Urinary bladder (tissue), 4 donors: ENCODE results near the gene KCNMA1. TPM values are rescaled to one million over a fixed set of nuclear protein-coding genes. Genes with fewer than 3 reads are reported as not detected.

Experiments used
- DNase-seq: peaks from one replicate; pipeline ENCODE4 v3.0.0-alpha.2; 2015; ENCODE audit errors: extremely low spot score
- H3K27ac ChIP-seq: one replicate; pipeline ENCODE4 v1.5.1; 2013; ENCODE audit warnings: low read depth, mild to moderate bottlenecking, moderate library complexity
- H3K36me3 ChIP-seq: one replicate; pipeline ENCODE4 v1.6.1; 2013; ENCODE audit warnings: mild to moderate bottlenecking, moderate library complexity; ENCODE audit not compliant: insufficient read depth
- H3K4me1 ChIP-seq: one replicate; pipeline ENCODE4 v1.6.1; 2013; ENCODE audit warnings: mild to moderate bottlenecking, moderate library complexity; ENCODE audit not compliant: insufficient read depth
- H3K4me3 ChIP-seq: one replicate; pipeline ENCODE4 v1.5.1; 2013; ENCODE audit warnings: low read depth, low read length
- WGBS: extraction: QIAGEN DNeasy Blood & Tissue Kit; methylation state at CpG from one replicate; pipeline ENCODE4 v1.1.7; 2013; 5-methylcytosine and 5-hydroxymethylcytosine counted together
- polyA plus RNA-seq: library from polyadenylated mRNA; stranded (reverse); fragments of 200-250 nt; gene quantifications from one replicate; pipeline ENCODE4 v1.2.3, GENCODE V29; 2013
- total RNA-seq: library from RNA; depleted of rRNA; stranded (reverse); fragments of >200 nt; gene quantifications from one replicate; pipeline ENCODE4 v1.2.3, GENCODE V29; 2014
- donor health status: healthy with polysubstance abuse.
- donor health status: healthy.

The KCNMA1 gene
- total and polyA plus RNA-seq, 2 donors, result 105 to 107 TPM

DNA sequence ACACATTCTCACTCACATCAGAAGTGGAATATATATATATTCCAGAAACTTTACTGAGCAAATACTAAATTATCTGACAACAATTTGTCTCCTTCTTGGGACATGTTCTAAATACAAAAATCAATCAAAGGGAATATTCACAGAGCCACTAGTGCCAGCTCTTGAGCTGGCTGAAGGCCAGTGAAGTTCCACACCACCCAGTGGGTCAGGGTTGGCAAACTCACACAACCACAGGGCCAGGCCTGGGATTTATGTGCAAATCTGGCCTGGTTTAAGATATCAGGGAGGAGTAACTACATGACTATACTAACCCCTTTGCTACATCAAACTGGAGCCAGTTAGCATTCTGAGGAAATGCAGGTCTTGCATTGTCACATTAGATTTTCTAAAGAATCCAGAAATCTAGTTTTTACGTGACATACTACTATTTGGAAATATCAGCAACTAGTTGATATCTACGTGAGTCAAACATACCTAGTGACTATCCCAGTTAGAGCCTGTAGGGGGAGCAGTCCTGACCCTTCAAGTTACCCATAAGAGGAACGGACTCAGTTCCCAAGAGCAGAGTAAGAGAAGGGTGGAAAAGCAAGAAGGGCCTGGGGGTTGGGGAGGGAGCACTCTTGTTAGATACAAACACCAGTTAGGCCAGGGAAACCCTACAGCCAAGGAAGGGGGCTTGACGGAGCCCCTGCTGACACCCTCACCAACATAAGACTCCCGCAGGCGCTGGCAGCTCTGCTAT, 600.4 kb downstream of the KCNMA1 start:
- no peak for DNase-seq
- Histone ChIP-seq H3K4me1 (no peaks in the 10 kb centered on the region), H3K4me3 (no peak overlapping the region), H3K27ac (no peak overlapping the region), H3K36me3 (no peaks in the 10 kb centered on the region)
- 81% methylated on average over 6 of the region's 6 CpGs for WGBS

DNA sequence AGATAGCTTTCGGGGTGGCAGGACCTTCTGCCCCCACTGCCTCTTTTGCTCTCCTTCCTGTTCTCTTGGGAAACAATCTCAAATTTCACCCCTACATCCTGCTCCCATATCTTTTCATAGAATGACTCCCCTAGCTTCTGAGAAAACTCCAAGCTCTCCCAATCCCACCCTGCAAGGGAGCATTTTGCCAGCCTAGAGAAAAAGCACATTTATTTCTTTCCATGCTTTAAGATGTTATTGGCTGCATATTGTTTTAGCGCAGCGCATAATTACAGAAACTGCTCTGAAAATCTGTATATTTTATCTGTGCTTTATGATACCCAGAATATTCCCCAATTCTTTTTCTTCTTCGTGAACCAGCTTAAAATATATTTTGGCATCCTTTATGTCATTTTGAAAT, 601.3 kb downstream of the KCNMA1 start:
- H3K4me1 ChIP-seq, result no peaks in the 10 kb centered on the region
- no peaks in the 10 kb centered on the region for H3K36me3 ChIP-seq
- WGBS, result 94% methylated on average over 4 of the region's 4 CpGs
- no peak overlapping the region for H3K4me3 ChIP-seq
- DNase-seq, result no peak
- H3K27ac ChIP-seq, result no peak overlapping the region

- WGBS, result 81% methylated on average over 4 of the region's 4 CpGs
- Histone ChIP-seq H3K27ac (no peak overlapping the region), H3K4me3 (no peak overlapping the region), H3K4me1 (no peaks in the 10 kb centered on the region), H3K36me3 (no peaks in the 10 kb centered on the region)
- no peak for DNase-seq
These were observed 602.8 kb downstream of the KCNMA1 start for GRCh38 chr10:77034795-77035194.

GRCh38 chr10:77034240-77034639, 603.4 kb downstream of the KCNMA1 start:
- no peak overlapping the region for H3K27ac ChIP-seq
- H3K4me3 ChIP-seq, result no peak overlapping the region
- WGBS, result 68% methylated on average over 4 of the region's 4 CpGs
- no peak for DNase-seq
- no peaks in the 10 kb centered on the region for H3K36me3 ChIP-seq
- H3K4me1 ChIP-seq, result no peaks in the 10 kb centered on the region

GRCh38 chr10:77032188-77032570, 605.4 kb downstream of the KCNMA1 start:
- H3K27ac ChIP-seq, result no peak overlapping the region
- no peaks in the 10 kb centered on the region for H3K36me3 ChIP-seq
- DNase-seq, result no peak
- no peak overlapping the region for H3K4me3 ChIP-seq
- no peaks in the 10 kb centered on the region for H3K4me1 ChIP-seq
- 80% methylated on average over 1 of the region's 1 CpG for WGBS

GRCh38 chr10:77031531-77032187, 605.9 kb downstream of the KCNMA1 start:
- no peak overlapping the region for H3K4me3 ChIP-seq
- H3K27ac ChIP-seq, result no peak overlapping the region
- H3K36me3 ChIP-seq, result no peaks in the 10 kb centered on the region
- no peaks in the 10 kb centered on the region for H3K4me1 ChIP-seq
- no peak for DNase-seq
- WGBS, result 67% methylated on average over 1 of the region's 1 CpG

GRCh38 chr10:77030974-77031373, 606.6 kb downstream of the KCNMA1 start:
- 68% methylated on average over 2 of the region's 2 CpGs for WGBS

DNA sequence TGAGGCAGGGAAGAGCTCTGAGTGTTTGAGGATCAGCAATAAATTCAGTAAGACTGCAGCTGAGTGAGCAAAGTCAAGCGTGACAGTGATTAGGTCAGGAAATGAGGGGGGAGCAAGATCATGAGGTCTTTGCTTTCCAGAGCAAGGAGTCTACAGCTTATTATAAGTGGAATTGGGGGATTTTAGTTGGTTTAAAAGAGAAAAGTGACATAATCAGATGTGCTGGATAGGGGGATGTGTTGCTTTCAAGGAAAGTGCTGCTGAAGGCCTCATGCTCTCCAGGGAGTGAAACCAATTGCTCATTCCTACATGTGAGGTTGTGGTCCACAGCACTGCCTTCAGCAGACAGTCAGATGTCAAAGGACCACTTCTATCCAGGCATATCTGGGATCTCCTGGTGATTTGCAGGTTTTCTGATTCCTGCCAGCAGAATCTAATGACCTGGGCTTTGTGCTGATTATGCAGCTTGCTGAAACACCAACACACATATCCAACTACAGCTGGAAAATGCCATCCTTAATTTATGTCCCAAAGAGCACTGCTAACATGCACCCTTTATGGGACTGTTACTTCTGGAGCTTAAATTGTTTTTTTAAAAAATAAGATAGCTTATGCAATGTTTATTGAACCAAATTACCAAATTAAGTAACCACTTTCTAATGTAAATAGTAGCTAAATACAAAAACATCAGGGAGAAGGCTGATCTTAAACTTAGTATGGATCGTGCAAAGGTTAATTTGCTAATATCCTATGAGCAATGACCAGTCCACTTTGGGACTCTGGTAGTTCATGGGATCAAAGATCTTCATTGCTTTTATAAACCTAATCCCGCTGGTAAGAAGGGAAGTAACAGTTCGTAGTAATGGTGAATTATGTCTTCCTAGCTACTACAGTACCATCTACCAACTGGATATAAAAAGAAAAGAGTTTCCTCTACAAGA, 607.6 kb downstream of the KCNMA1 start:
- WGBS, result 72% methylated on average over 4 of the region's 4 CpGs
- no peak overlapping the region for H3K27ac ChIP-seq
- DNase-seq, result no peak
- H3K4me1 ChIP-seq, result no peaks in the 10 kb centered on the region
- H3K4me3 ChIP-seq, result no peak overlapping the region
- H3K36me3 ChIP-seq, result no peaks in the 10 kb centered on the region

More at GRCh38 chr10:77030974-77031373, 606.6 kb downstream of the KCNMA1 start:
- Histone ChIP-seq H3K27ac (no peak overlapping the region), H3K4me3 (no peak overlapping the region), H3K4me1 (no peaks in the 10 kb centered on the region), H3K36me3 (no peaks in the 10 kb centered on the region)
- no peak for DNase-seq

DNA sequence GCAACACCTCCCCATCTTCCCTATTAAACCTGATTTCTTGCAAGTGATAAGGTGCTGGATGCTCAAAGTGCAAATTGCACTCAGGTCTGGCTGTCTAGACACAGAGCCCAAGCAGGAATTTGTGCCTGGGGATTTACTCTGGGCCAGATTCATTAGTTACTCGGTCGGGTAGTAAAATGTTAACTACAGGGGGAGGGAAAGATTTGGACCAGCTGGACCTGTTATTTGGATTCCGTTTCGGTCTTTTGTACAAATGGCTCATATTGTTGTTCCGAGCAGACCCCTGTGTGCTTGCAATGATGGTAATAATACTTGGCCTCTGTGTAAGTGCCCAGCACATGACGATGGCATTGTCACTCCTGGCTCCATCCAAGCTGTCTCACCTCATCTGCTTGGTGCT, 609.6 kb downstream of the KCNMA1 start:
- H3K27ac ChIP-seq, result no peak overlapping the region
- no peaks in the 10 kb centered on the region for H3K4me1 ChIP-seq
- no peak overlapping the region for H3K4me3 ChIP-seq
- WGBS, result 63% methylated on average over 6 of the region's 6 CpGs
- H3K36me3 ChIP-seq, result no peaks in the 10 kb centered on the region
- DNase-seq, result peak; percentile 25

DNA sequence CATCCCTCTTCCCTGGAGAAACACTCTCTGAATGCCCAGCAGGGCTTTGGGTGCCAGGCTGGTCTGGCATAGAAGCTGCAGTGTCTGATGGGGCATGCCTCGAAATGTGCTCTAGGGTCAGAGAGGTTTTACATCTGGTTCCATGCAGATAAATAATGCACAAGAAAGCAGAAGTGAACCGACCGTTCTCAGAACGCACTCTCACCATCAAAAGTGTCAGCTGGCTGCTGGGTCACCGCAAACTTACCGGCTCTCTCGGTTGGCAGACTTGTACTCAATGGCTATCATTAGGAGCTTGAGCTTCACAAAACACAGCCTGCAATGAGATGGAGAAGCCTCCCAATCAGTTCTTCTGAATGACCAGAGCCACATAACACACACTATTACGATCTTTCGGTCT, 610.0 kb downstream of the KCNMA1 start:
- Histone ChIP-seq H3K27ac (no peak overlapping the region), H3K36me3 (no peaks in the 10 kb centered on the region), H3K4me3 (no peak overlapping the region), H3K4me1 (no peaks in the 10 kb centered on the region)
- no peak for DNase-seq
- 77% methylated on average over 9 of the region's 9 CpGs for WGBS

DNA sequence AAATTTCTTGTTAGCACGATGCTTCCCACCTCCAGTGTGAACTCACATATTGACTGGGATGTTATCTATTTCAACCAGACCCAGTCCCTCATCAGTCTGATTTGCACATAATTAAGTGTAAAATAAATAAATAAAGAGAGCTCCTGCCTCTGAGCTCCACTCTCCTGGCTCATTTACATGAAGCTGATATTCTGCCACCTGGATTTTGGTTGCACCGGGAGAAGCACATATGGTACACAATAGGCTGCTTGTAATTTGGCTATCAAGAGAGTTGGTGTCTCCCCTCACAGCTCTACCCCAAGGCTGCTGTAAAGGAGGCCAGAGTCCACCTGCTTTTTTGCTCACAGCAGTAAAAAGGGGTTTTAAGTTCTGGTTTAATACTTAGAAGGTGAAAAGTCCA, 610.5 kb downstream of the KCNMA1 start:
- DNase-seq, result no peak
- no peak overlapping the region for H3K4me3 ChIP-seq
- no peak overlapping the region for H3K27ac ChIP-seq
- H3K36me3 ChIP-seq, result no peaks in the 10 kb centered on the region
- 95% methylated on average over 2 of the region's 2 CpGs for WGBS
- H3K4me1 ChIP-seq, result no peaks in the 10 kb centered on the region

- Histone ChIP-seq H3K27ac (no peak overlapping the region), H3K4me1 (no peaks in the 10 kb centered on the region), H3K36me3 (no peaks in the 10 kb centered on the region), H3K4me3 (no peak overlapping the region)
- WGBS, result 97% methylated on average over 5 of the region's 5 CpGs
- no peak for DNase-seq
These were observed 611.5 kb downstream of the KCNMA1 start for GRCh38 chr10:77026148-77026547.

DNA sequence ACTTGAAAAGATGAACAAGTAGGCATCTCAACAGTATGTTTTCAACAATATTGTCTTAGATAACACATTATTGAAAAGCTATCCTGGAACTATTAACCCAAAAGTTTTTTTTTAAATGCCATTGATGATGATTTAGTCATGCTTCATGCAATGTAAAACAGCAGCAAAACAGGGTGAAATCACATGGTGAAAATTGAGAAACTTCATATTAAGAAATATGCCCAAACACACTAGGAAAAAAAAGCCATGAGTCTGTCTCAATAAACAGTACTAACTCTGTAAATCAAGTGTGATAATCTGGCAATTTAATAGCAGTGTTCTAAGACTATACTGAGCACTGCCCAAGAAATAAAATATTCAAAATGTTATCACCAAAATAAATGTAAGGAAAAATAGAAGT, 613.1 kb downstream of the KCNMA1 start:
- no peaks in the 10 kb centered on the region for H3K4me1 ChIP-seq
- H3K27ac ChIP-seq, result no peak overlapping the region
- DNase-seq, result no peak
- no peaks in the 10 kb centered on the region for H3K36me3 ChIP-seq
- H3K4me3 ChIP-seq, result no peak overlapping the region

DNA sequence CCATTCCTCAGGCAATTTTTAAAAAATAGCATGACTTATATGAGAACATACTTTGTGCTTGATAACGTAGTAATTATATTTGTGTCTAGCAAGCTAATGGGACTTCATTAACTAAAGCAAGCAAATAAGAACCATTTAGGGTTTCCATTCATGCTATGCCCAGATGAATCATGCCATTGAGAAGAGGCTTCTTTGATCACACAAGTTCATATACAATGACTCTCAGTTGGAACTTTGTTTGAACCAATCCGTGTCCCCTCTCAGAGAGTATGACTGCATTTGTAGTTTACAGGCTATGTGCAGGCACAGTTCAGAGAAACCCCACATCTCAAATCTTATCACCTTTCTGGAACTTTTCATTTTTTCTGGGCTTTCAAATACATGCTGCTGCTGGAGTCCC, 614.2 kb downstream of the KCNMA1 start:
- no peak overlapping the region for H3K27ac ChIP-seq
- WGBS, result 91% methylated on average over 2 of the region's 2 CpGs
- no peak overlapping the region for H3K4me3 ChIP-seq
- no peak for DNase-seq
- no peaks in the 10 kb centered on the region for H3K36me3 ChIP-seq
- no peaks in the 10 kb centered on the region for H3K4me1 ChIP-seq
